ENCODE measurements around the gene PI4K2A. TPM values are rescaled to one million over a fixed set of nuclear protein-coding genes. Genes with fewer than 3 reads are reported as not detected.

Gene PI4K2A
- total and polyA plus RNA-seq, 2 experiments from 2014 or later, result 16.6 to 28.7 TPM

GRCh38 chr10:97664282-97664850, 23.9 kb downstream of the PI4K2A start:
- Histone ChIP-seq H3K9ac (no peak overlapping the region), H3K36me3 (ENCODE audit: low read depth) (peaks cover 47% of the 10 kb centered on the region), H3F3A (ENCODE audit: insufficient read depth) (peaks cover 4% of the 10 kb centered on the region), H2AFZ (no peak overlapping the region), H3K27ac (no peak overlapping the region), H3K4me1 (ENCODE audit: insufficient read depth) (peaks cover 6% of the 10 kb centered on the region), H3K27me3 (replicated peaks; ENCODE audit: insufficient read depth) (no peaks in the 10 kb centered on the region), H3K79me2 (ENCODE audit: insufficient read depth) (peaks cover 24% of the 10 kb centered on the region), H3K4me3 (no peak overlapping the region), H3K9me3 (ENCODE audit: low read depth) (no peaks in the 10 kb centered on the region), H3K4me2 (ENCODE audit: unreplicated experiment) (no peak overlapping the region), H3K9me2 (ENCODE audit: insufficient read depth) (no peaks in the 10 kb centered on the region), H4K20me1 (ENCODE audit: insufficient read depth) (no peaks in the 10 kb centered on the region)
- no peak for DNase-seq
- TF ChIP-seq EZH2 (IDR thresholded peaks at IDR 0.05; ENCODE audit: insufficient read depth, poor library complexity, severe bottlenecking) (no peak), EZH2phosphoT487 (IDR thresholded peaks at IDR 0.05; ENCODE audit: insufficient read depth, low read depth) (no peak)
- in situ Hi-C loops (cut with MboI), result no loop called here
- 100% methylated on average over 1 of the region's 1 CpG for WGBS, 2 experiments (ENCODE audit: low coverage in 1 of 2, low lambda C conversion rate in 2 of 2, missing lambda C conversion rate in 2 of 2)

DNA sequence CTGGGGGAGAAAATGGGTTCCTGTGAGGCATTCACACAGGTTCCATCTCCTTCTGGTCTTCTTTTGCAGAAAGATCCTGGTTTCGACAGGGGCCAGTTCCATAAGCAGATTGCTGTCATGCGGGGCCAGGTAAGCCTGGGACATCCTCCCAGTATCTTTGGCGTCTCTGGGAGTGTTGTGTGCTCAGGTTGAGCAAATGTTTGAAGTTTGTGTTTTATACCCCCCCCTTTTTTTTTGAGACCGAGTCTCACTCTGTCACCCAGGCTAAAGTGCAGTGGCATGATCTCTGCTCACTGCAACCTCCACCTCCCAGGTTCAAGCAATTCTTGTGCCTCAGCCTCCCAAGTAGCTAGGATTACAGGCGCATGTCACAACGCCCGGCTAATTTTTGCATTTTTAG, 26.5 kb downstream of the PI4K2A start:
- Histone ChIP-seq H3K9me2 (ENCODE audit: insufficient read depth) (no peaks in the 10 kb centered on the region), H3K36me3 (ENCODE audit: low read depth) (peaks cover 58% of the 10 kb centered on the region), H2AFZ (no peak overlapping the region), H4K20me1 (ENCODE audit: insufficient read depth) (no peaks in the 10 kb centered on the region), H3K4me2 (ENCODE audit: unreplicated experiment) (no peak overlapping the region), H3K4me3 (no peak overlapping the region), H3K27me3 (replicated peaks; ENCODE audit: insufficient read depth) (no peaks in the 10 kb centered on the region), H3K27ac (no peak overlapping the region), H3K79me2 (ENCODE audit: insufficient read depth) (peaks cover 15% of the 10 kb centered on the region; the same call in 1 of the 2 replicates), H3K9ac (no peak overlapping the region), H3K9me3 (ENCODE audit: low read depth) (no peaks in the 10 kb centered on the region), H3F3A (ENCODE audit: insufficient read depth) (0 out of 2 replicates have a peak, but pooled peaks cover 4% of the 10 kb centered on the region), H3K4me1 (ENCODE audit: insufficient read depth) (no peaks in the 10 kb centered on the region)
- 89% methylated on average over 7 of the region's 7 CpGs for WGBS, 2 experiments (ENCODE audit: low coverage in 1 of 2, low lambda C conversion rate in 2 of 2, missing lambda C conversion rate in 2 of 2)
- no peak for DNase-seq
- no peak for TF ChIP-seq EZH2phosphoT487 (IDR thresholded peaks at IDR 0.05; ENCODE audit: insufficient read depth, low read depth)
- no peak for TF ChIP-seq EZH2 (IDR thresholded peaks at IDR 0.05; ENCODE audit: insufficient read depth, poor library complexity, severe bottlenecking)
- in situ Hi-C loops (cut with MboI), result no loop called here

DNA sequence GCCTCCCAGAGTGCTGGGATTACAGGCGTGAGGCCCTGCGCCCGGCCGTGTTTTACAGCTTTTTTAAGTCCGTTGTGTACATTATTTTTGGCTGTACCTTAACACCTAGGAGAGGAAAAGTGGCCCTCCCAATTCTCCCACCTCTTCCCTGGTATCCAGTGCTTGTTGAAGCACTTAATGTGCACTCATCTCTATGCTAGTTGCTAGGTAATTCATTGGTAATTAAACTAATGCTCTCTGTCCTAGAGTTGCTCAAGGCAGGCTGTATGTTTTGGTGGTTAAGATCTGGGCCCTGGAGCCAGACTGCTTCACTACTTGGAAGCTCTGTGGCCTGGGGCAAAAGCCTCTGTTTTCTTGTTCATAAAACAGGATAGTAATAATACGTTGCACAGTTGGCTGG, 27.0 kb downstream of the PI4K2A start:
- no peak for TF ChIP-seq EZH2phosphoT487 (IDR thresholded peaks at IDR 0.05; ENCODE audit: insufficient read depth, low read depth)
- no peak for TF ChIP-seq EZH2 (IDR thresholded peaks at IDR 0.05; ENCODE audit: insufficient read depth, poor library complexity, severe bottlenecking)
- Histone ChIP-seq H3K27ac (no peak overlapping the region), H3K79me2 (ENCODE audit: insufficient read depth) (peaks cover 10% of the 10 kb centered on the region; the same call in 1 of the 2 replicates), H3K36me3 (ENCODE audit: low read depth) (peaks cover 62% of the 10 kb centered on the region), H3K4me3 (no peak overlapping the region), H3K9me2 (ENCODE audit: insufficient read depth) (no peaks in the 10 kb centered on the region), H3K9ac (no peak overlapping the region), H4K20me1 (ENCODE audit: insufficient read depth) (no peaks in the 10 kb centered on the region), H3K9me3 (ENCODE audit: low read depth) (no peaks in the 10 kb centered on the region), H3K27me3 (replicated peaks; ENCODE audit: insufficient read depth) (no peaks in the 10 kb centered on the region), H2AFZ (no peak overlapping the region), H3F3A (ENCODE audit: insufficient read depth) (0 out of 2 replicates have a peak, but pooled peaks cover 4% of the 10 kb centered on the region), H3K4me1 (ENCODE audit: insufficient read depth) (no peaks in the 10 kb centered on the region), H3K4me2 (ENCODE audit: unreplicated experiment) (no peak overlapping the region)
- no peak for DNase-seq
- WGBS, 2 experiments (ENCODE audit: low coverage in 1 of 2, low lambda C conversion rate in 2 of 2, missing lambda C conversion rate in 2 of 2), result 89% methylated on average over 6 of the region's 6 CpGs
- in situ Hi-C loops (cut with MboI), result no loop called here

DNA sequence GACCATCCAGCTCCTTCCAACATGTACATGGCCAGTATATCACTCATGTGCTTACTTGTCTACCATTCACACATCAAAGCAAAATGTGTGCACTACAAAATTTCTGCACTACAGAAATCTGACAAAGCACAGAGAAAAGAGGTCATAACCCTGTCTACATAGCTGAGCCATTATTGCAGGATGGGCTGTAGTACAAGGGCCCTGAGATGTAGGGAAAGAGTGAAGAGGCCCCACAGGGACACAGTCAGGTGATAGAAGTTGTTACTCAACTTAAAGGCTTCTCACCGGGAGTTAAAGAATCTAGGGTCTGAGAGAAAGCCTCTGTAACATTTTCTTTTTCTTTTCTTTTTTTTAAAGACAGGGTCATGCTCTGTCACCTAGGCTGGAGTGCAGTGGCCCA, 29.1 kb downstream of the PI4K2A start:
- H4K20me1 ChIP-seq (ENCODE audit: insufficient read depth), result no peaks in the 10 kb centered on the region
- peaks cover 63% of the 10 kb centered on the region; the same call in 1 of the 2 replicates for H3K36me3 ChIP-seq (ENCODE audit: low read depth)
- H3K9me2 ChIP-seq (ENCODE audit: insufficient read depth), result no peaks in the 10 kb centered on the region
- H3K4me2 ChIP-seq (ENCODE audit: unreplicated experiment), result no peak overlapping the region
- H3F3A ChIP-seq (ENCODE audit: insufficient read depth), result peaks cover 21% of the 10 kb centered on the region
- no peak overlapping the region for H3K4me3 ChIP-seq
- no peak overlapping the region for H2AFZ ChIP-seq
- 50 to 53% methylated on average over 1 of the region's 1 CpG for WGBS, 2 experiments (ENCODE audit: low coverage in 1 of 2, low lambda C conversion rate in 2 of 2, missing lambda C conversion rate in 2 of 2)
- no peaks in the 10 kb centered on the region for H3K4me1 ChIP-seq (ENCODE audit: insufficient read depth)
- H3K27me3 ChIP-seq (replicated peaks; ENCODE audit: insufficient read depth), result no peaks in the 10 kb centered on the region
- TF ChIP-seq EZH2phosphoT487 (IDR thresholded peaks at IDR 0.05; ENCODE audit: insufficient read depth, low read depth) (no peak), EZH2 (IDR thresholded peaks at IDR 0.05; ENCODE audit: insufficient read depth, poor library complexity, severe bottlenecking) (no peak)
- no peaks in the 10 kb centered on the region for H3K9me3 ChIP-seq (ENCODE audit: low read depth)
- no peak overlapping the region for H3K27ac ChIP-seq
- no peaks in the 10 kb centered on the region; the same call in none of the 2 replicates for H3K79me2 ChIP-seq (ENCODE audit: insufficient read depth)
- in situ Hi-C loops (cut with MboI), result no loop called here
- DNase-seq, result no peak
- no peak overlapping the region for H3K9ac ChIP-seq
